Astrocyte of the hippocampus (primary cell): ENCODE results near the gene CNTNAP2.
A peak's percentile ranks its signal among the peaks of the same experiment; 100 is the strongest.

Experiments used
- DNase-seq: peaks from one replicate; pipeline ENCODE4 v3.0.0; 2011; ENCODE audit warnings: low read depth, low spot score

CNTNAP2 gene

DNA sequence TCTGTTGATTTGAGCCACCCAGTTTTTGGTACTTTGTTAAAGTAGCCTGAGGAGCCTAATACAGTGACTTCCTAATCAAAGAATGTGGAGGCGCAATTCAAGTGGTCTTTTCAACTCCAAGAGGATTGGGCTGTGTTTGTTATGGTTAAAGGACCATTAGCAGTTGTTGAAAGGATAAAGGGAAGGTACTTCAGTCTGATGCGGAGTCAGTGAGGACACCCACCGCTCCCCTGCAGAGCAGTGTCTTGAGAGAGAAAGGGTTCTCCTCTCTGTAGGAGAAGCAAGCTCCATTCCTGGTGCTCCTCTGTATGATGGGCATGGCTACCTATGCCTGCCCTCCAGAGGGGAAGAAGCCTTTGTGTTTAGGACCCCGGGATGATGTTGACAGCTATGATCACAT lies 1883.4 kb downstream of the CNTNAP2 start:
- DNase-seq, result no peak

DNA sequence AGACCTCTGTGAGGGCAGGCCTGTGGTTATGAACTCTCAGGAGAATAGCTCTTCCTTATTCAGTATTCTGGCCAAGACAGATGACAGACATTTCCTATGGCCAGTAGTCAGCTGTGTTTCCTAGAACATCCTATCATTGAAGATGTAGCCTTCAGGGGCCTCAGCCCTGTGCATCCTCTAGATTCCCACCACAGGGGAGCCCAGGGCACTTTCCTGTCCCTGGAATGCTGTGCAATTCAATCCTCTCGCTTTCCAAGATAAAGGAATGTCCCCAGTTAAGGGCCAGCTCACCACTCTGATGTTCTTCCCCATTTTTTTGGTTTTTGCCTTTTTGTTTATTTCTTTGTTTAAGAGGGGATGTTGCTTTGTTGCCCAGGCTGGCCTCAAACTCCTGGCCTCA lies 1895.2 kb downstream of the CNTNAP2 start:
- DNase-seq, result no peak

DNA sequence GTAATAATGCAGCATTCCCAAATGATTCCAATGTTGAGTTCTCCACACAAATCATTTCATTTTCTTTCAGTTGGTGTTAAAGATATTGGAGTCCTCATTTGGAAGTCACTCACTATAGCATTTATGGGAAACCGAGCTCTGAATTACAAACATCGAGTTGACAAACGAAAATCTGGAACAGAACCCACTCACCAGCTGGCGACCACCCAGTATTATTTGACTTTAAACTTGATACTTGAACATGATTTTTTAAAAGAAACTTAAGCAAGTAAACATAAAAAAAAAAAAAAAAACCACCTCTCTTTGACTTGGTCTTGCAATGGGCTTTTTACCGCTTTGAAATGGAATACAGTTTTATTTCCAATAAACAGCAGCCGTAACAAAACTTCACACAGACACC lies 1897.4 kb downstream of the CNTNAP2 start:
- no peak for DNase-seq

DNA sequence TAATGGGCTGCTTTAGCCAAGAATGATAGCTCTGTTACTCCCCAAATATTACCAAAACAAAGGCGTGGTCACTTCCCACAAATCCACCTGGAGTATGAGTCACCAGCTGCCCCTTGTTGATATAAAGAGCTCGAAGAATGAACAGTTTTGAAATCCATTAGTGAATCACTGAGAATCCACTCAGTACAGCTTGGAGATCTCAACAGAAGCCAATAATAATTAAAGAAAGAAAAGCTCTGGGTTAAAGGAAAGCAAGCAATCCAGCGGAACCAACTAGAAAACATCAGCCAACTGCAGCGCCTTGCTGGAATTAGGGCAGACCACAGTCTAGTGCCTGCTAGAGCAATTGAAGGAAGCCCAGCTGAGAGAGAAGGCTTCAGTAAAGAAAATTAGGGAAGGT lies 1897.9 kb downstream of the CNTNAP2 start:
- DNase-seq, result peak; percentile 39

DNA sequence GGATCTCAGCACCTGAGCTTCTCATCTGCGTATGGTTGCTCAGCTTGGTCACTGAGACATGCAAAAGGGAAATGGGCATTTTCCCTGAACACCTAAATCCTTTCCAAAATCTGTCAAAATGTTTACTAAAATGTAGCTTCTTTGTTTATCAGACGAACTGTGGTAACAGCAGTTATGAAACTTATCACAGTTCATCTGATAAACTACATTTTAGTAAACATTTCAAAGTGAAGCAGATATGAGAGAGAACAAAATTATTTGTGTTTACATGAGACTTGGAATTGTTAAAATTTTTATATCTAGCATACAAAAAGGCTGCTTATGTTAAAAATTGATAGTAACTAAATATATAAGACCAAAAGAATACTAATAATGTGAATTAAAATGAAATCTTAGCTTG lies 1900.5 kb downstream of the CNTNAP2 start:
- DNase-seq, result no peak

DNA sequence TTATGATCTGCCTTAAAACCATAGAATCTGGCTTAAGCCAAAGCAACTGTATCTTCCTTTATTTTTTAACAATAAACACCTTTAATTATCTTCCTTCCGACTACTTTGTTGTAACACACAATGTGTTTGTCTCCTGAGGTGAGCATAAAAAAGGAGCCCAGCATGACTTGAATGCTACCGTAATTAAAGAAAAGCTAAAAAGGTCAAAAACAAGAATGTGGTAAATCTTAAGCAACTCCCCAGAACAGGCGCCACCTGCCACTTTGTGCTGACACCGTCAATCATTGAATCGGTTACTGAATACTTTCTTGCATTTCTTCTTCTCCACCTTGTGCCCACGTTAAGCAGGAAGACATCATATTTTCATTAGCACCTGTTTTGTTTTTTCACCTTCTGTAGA lies 1904.1 kb downstream of the CNTNAP2 start:
- no peak for DNase-seq

DNA sequence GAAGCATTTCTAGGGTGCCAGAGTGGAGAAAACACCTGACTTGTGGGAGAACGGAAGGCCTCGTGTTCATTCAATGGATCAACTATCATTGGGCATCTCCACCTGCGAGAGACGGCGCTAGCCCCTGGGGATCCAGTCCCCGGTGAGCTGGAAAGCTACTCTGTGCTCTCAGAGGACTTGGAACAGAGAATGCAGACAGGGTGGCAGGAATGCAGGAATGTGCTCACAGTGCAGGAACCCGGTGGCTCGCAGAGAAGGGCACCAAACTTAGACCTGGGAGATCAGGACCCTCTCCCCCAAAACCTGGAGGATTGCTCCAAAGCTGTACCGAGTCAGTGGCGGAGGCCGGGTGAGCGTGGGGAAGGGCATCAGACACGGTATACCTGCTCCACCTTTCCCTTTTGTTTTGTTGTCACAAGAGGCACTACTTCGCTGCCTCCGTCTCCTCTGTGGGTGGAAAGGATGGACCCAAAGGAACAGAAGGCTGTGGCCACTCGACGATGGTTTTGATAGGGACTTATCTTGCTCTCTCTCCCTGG lies 1905.0 kb downstream of the CNTNAP2 start:
- DNase-seq, result no peak

DNA sequence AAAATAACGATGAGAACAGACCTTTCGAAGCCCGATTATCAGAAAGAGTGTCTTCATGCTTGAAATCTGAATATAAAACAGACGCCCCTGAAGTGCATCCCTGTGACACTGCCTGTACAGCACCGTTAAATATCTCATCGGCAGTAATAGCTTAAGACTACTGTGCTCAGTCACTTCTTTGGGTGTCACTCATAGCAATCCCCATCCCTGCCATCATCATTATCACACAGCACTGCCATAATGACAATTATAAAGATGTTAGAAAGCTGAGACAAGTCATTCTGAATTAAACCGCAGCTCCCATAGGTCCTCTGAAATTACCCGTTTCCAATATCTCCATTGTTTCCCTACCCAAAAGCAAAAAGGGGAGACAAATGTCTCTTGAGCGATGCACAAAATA lies 1906.2 kb downstream of the CNTNAP2 start:
- DNase-seq, result no peak

DNA sequence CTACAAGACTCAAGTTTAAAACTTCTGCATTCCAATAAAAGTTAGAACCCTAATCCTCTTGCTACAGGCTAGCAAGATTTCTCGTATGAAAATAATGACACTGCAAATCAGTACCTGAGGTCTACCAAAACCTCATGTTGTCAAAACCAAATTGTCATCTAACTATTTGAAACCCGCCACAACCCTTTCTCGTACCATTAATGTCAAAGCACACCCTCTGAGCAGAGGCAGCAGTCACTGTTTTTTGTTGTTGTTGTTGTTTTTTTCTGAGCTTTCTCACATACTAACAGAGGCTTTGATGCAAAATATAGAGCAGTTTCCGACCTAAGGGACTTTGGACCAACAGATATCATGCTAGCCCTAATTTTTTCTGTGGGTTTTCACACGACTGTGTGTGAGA lies 1910.1 kb downstream of the CNTNAP2 start:
- DNase-seq, result no peak

DNA sequence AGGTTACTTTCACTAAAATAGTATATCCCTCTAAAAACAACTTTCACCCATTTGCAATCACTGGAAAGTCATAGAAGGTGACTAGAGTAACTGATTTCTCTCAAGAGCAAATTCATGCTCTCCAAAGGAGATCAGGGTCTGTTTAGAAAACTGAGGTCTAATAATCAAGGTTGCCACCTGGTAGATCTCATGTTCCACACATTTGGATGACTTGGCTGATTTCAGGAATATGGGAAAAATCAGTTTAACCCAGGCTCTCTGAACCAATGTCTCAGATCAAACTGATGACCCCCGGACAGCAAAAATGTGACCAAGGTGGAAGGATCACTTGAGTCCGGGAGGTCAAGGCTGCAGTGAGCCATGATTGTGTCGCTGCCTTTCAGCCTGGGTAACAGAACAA lies 1911.6 kb downstream of the CNTNAP2 start:
- DNase-seq, result no peak

DNA sequence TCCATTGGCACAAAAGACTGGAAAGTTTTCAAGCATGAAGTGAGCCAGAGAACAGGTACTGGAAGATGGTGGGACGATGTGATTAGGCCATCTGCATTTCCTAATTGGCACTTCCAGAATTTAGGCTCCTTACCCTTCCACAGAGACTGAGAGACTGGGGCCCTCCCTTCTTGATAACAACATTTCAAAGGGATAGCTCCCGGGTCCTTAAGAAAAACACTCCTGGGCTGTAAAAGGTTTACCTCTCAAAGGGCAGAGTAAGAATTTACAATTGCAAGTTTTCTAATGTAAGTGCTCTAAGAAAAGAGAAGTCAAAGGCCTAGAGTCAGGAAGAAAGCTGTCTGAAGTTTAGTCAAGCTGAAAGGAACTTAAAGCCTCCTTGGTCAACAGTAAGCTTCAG lies 1914.4 kb downstream of the CNTNAP2 start:
- DNase-seq, result no peak

DNA sequence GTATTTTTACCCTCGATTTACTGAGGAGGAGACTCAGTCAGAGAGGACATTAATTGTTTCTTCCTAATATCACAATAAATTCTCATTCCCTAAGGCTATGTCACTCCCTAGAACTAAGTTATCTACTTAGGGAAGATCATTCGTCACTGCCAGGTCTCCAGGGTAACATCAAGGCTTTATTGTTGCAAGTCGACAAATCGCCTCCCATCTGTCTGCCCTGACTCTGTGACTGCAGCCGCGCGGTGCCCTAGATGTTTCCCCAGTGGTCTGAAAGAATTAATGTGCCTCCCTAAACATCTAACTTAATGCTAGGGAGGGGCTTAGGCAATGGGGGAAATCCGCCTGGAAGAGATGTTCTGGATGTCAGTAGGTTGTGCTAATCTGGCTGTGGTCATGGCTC lies 1915.2 kb downstream of the CNTNAP2 start:
- no peak for DNase-seq

DNA sequence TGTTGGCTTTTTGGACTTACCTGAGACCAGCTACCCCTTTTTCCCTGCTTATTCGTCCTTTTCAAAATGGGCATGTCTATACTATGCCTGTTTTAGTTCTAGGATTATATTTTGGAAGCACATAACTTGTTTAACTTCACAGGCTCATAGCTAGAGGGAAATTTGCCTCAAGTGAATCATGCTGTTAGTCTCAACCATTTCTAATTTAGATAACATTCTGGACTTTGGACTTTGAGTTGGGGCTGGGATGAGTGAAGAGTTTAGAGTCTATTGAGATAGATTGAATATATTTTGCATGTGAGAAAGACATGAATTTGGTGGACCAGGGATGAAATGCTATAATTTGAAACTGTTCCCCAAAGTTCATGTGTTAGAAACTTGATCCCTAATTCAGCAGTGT lies 1919.3 kb downstream of the CNTNAP2 start:
- no peak for DNase-seq

DNA sequence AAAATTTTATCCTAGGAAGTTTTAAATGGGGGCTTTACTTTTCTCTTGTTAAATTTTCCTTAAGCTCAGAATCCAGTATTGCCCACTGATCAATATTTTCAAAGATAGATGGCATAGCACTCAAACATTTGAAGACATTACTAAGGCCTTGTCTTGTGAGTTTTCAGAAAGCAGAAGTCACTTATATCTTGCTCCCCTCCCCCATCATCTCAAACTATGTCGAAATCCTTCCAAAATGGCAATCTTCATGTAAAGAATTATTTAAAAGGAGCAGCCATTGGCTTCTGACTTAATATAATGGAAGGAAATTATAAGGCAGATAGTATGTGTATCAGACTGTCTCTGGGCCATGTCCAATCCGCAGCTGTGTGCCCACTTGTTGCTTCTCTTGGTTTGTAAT lies 1920.4 kb downstream of the CNTNAP2 start:
- no peak for DNase-seq

DNA sequence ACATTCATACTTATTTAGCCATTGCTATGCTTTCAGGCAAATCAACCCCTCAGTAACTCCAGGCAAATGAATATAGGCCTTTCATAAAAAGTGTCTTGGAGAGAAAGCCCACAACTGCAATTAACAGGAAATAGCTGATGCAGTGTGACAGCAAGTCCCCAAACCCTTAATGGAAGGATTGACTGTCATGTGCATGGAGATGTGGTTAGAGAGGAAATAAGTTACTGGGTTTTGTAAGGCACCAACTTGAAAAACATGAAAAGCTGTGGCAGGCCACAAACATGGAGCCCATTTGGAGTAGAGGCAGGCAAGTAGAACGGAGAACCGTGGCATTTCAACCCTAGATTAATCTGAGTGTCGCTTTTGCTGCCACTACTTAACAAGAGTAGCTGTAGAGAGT lies 1924.6 kb downstream of the CNTNAP2 start:
- no peak for DNase-seq

DNA sequence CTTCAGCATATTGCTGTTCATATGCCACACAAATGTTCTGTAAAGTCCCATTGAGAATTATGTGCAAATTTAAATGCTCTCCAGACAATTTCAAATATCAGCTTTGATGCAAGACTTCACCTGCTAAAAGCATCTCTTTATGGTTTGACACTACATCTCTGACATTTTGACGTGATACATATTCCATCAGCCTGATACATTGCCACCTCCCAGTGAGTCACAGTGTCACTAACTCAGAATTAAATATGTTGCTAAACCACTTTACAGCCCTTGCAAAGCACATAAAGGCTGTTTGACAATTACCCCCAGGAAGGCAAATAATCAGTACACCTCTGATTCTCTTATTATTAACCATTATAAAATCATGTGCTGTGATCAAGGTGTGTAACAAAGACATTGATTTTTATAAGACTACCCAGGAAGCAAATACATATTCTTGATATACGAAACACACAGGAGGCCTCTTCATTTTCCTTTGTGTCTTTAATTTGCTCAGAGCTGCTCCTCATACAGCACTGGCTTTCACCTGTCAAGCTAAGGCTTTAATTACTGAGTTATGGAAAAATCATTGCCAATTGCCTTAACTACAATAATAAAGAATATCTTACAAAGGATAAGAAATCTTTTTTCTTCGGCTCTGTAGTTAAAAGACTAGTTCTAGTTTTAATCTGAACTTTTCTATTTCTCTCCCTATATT lies 1926.5 kb downstream of the CNTNAP2 start:
- DNase-seq, result peak; percentile 6

DNA sequence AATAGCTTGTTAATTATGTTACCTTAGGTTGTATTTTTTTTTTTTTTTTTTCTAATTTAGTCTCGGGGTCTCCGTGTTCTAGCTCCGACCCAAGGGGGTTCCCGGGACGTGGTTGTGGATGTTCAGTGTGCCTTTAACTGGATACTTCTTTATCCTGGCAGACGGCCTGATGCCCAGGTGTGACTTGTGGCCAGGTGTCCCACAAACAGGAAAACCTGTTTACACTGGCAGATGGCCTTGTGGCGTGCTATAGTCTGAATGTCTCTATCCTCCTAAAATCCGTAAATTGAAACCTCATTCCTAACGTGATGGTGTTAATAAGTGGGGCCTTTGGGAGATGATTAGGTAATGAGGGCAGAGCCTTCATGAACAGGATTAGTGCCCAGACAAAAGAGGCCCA lies 1927.6 kb downstream of the CNTNAP2 start:
- no peak for DNase-seq

DNA sequence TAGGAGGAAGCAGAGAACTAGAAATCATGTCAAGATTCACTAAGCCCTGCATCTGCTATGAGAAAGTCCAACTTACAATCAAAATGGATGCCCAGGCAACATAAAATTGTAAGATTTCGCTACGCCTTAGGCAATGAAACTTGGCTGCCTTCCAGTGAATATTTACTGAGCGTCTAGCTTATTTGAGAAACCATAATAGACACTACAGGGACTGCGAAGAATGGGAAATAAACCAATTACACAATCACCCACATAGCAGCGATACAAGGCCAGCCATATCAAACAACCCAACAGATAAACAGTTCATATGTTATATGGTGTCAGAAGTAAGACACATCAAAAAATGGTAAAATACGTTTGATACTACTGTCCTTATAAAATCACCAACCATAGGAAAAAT lies 1928.9 kb downstream of the CNTNAP2 start:
- no peak for DNase-seq

DNA sequence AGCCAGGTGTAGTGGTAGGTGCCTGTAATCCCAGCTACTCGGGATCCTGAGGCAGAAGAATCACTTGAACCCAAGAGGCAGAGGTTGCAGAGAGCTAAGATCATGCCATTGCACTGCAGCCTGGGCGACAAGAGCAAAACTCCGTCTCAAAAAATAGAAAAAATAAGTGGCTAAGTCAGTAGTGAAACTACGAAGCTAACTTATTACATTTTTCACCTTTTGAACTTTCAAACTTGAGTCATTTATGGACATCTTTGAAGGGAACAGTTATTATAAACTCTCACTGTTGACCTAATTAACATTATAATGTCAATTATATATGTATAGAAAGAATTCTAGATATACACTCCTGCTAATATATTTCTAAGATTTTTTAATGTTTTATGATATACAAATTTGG lies 1932.5 kb downstream of the CNTNAP2 start:
- DNase-seq, result no peak

DNA sequence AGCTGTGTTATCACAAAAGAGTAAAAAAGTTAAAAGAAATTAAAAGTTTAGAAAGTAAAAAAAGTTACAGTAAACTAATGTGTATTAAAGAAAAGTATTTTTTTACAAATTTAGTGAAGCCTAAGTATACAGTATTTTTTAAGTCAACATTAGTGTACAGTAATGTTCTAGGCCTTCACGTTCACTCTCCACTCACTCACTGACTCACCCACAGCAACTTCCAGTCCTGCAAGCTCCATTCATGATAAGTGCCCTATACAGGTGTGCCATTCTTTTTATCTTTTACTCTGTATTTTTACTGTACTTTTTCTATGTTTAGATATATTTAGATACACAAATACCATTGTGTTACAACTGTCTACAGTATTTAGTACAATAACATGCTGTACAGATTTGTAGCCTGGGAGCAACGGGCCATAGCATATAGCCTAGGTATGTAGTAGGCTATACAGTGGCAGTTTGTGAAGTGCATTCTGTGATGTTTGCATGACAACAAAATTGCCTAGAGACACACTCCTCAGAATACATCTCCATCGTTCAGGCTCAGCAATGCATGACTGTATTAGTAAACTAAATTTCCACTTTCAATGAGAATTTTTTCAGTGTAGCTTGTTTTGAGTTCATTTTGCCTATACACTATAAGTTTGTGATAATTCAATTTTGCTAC lies 1934.0 kb downstream of the CNTNAP2 start:
- no peak for DNase-seq

DNA sequence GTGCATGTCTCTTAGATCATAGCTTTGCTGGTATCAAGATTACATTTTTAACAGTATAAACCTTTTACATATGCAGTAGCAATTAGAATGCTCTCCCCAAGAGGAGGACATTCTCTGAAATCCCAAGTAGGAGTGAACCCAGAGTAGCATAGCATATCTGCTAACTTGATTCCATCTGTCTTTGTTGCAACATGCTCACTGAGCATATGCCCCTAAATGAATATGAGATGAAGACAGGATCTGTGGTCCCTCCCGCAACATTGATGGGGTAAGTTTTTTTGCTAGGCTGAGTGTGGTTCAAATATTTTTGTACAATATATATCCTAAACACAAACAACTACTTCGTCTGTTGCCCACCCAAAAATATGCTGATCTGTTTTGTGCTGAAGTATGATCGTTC lies 1939.8 kb downstream of the CNTNAP2 start:
- DNase-seq, result no peak

DNA sequence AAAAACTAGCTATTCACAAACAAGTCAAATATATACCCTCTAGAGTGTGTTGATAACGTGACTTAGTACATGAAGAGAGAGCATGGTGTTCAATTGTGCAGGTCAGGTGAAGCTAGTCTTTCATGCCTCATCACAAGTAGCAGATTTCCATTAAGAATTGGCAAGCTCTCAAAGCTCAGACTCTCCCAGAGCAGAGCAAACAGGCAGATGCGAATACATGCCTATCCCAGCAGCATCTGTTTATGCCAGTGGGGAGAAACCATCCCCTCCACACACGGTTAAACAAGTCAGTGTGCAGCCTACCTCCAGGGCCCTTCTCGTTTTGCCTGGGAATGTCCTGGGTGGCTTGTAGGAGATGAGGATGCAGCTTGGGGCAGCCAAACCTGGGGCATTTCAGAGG lies 1941.5 kb downstream of the CNTNAP2 start:
- no peak for DNase-seq

DNA sequence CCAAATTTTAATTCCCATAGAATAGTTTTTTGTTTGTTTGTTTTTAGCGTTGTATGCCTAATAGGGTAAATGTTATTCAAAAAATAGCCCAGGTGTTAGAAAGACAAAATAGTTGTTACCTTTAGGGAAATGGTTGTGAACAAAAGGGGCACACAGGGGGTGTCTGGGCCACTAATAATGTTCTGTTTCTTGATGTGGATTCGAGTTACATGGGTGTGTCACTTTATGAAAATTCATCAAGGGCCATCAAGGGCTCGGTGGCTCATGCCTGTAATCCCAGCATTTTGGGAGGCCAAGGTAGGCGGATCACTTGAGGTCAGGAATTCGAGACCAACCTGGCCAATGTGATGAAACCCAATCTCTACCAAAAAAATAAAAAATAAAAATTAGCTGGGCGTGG lies 1942.2 kb downstream of the CNTNAP2 start:
- no peak for DNase-seq
